Tibial nerve (tissue), 4 donors: ENCODE measurements around the gene CUX1.

Source experiments
- EP300 ChIP-seq, 2 donors: sonication (generic); formaldehyde crosslinking; IDR thresholded peaks; one replicate each; pipeline ENCODE4 v1.6.1; 2017; ENCODE audit warnings: antibody characterized with exemption in 2 of 2, mild to moderate bottlenecking in 1 of 2
- POLR2A ChIP-seq, 2 donors: fragments of 450-650 bp; IDR thresholded peaks; one replicate each; pipeline ENCODE4 v1.6.1; 2017; ENCODE audit warnings: antibody characterized with exemption in 2 of 2, mild to moderate bottlenecking in 2 of 2, moderate library complexity in 2 of 2
- TF ChIP-seq, protein P1 (sequence below), 5 experiments: fragments of 200-600 bp in 3 of 5; fragments of 450-650 bp in 2 of 5; sonication (generic) in 3 of 5; IDR thresholded peaks; one replicate each; pipeline ENCODE4 v1.5.1; 2016 to 2019; ENCODE audit warnings: antibody characterized with exemption in 5 of 5, mild to moderate bottlenecking in 3 of 5, moderate library complexity in 2 of 5

DNA sequence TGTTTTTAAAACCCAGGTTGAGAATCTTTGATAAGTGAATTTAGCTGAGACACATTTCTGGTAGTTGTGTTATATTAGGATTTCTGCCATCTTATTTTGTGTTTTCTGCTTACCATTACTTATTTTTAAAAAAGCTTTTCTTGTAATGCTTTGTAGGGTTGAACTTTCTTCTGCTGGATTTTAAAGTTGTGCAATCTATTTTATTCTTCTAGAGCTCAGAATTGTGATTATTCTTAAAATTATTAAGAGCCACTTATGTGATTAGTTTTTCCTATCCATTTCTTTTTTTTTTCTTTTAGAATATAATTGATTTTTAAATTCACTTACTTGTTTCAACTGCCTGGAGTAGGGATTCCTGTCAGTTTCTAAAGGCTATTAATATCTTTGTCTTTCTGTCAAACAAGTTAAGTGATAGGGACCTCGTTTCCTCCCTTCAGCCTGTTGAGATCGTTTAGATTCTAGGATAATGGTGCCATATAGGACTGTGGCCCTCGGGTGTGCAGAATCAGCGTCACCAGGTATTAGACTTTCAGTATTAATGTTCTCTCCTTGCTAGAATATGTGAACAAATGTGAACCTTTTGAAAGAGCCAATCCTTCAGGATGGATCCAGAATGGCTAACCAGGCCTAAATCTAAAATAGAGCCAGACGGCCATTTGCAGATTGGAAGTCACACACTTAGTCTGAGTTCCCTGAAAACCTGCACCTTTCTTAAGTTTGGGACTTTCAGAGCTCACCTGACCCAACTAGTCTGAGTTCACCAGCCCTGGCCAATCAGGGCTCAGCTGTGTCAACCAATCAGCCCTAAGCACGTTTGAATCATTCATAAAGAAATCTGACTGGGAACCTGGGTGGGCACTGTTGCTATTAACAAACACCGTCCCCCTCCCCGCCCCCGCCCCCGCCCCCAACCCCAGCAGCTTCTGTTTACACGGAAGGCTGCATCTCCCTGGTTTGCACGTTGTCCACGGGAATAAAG lies 26.2 kb downstream of the CUX1 start:
- no peak for TF ChIP-seq POLR2A (IDR thresholded peaks at IDR 0.05)
- TF ChIP-seq, protein P1, sequence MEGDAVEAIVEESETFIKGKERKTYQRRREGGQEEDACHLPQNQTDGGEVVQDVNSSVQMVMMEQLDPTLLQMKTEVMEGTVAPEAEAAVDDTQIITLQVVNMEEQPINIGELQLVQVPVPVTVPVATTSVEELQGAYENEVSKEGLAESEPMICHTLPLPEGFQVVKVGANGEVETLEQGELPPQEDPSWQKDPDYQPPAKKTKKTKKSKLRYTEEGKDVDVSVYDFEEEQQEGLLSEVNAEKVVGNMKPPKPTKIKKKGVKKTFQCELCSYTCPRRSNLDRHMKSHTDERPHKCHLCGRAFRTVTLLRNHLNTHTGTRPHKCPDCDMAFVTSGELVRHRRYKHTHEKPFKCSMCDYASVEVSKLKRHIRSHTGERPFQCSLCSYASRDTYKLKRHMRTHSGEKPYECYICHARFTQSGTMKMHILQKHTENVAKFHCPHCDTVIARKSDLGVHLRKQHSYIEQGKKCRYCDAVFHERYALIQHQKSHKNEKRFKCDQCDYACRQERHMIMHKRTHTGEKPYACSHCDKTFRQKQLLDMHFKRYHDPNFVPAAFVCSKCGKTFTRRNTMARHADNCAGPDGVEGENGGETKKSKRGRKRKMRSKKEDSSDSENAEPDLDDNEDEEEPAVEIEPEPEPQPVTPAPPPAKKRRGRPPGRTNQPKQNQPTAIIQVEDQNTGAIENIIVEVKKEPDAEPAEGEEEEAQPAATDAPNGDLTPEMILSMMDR (IDR thresholded peaks at IDR 0.05), result no peak
- no peak for TF ChIP-seq EP300 (IDR thresholded peaks at IDR 0.05)
